SK-N-SH (cell line): ENCODE results near the gene IMPACT. TPM values are rescaled to one million over a fixed set of nuclear protein-coding genes. Genes with fewer than 3 reads are reported as not detected.
A peak's percentile ranks its signal among the peaks of the same experiment; 100 is the strongest.

Experiments used
- CTCF ChIA-PET: fragments of 300-600, 350-600 bp; formaldehyde crosslinking; extraction: SDS; loops from one replicate; lab custom pipeline; 2021; lab: Yijun Ruan, JAX
- POLR2A ChIA-PET: fragments of 350-600 bp; sonication (Branson Sonifier 250); formaldehyde crosslinking; extraction: SDS; loops from one replicate; lab custom pipeline; 2020; ENCODE audit warnings: antibody characterized with exemption, inconsistent platforms; lab: Yijun Ruan, JAX
- DNase-seq: peaks from one replicate; pipeline ENCODE4 v3.0.0; 2012
- H2AFZ ChIP-seq: fragments of 200-600 bp; sonication (generic); 2 replicates; pipeline ENCODE4 v1.8.1; 2016; ENCODE audit warnings: antibody characterized with exemption, mild to moderate bottlenecking, low read depth
- H3F3A ChIP-seq: fragments of 200-600 bp; sonication (generic); replicated peaks from 2 replicates; pipeline ENCODE3; 2016; ENCODE audit warnings: antibody characterized with exemption, mild to moderate bottlenecking; ENCODE audit not compliant: insufficient read depth
- H3K27ac ChIP-seq, 2 experiments: fragments of 200-500 bp in 1 of 2; fragments of 200-600 bp in 1 of 2; sonication (Bioruptor generic) in 1 of 2; sonication (generic), shearing (Covaris generic) in 1 of 2; 2 replicates each; pipeline versions ENCODE4 v1.5.1 to v1.6.1; 2014 to 2016; ENCODE audit warnings: low read depth in 2 of 2, inconsistent platforms in 1 of 2, low read length in 1 of 2, mild to moderate bottlenecking in 1 of 2, mixed read lengths in 1 of 2
- H3K27me3 ChIP-seq: fragments of 200-600 bp; sonication (generic), shearing (Covaris generic); 2 replicates; pipeline ENCODE4 v1.6.1; 2016; ENCODE audit warnings: mixed run types; ENCODE audit not compliant: insufficient read depth
- H3K36me3 ChIP-seq, 2 experiments: fragments of 200-500 bp in 1 of 2; fragments of 200-600 bp in 1 of 2; sonication (Bioruptor generic) in 1 of 2; sonication (generic) in 1 of 2; replicated peaks in 1 of 2; 2 replicates each; pipeline versions ENCODE3 to v1.5.1; 2014 to 2016; ENCODE audit warnings: low read length in 1 of 2, mild to moderate bottlenecking in 1 of 2; ENCODE audit not compliant: insufficient read depth in 2 of 2, control insufficient read depth in 1 of 2
- H3K4me1 ChIP-seq, 2 experiments: fragments of 200-500 bp in 1 of 2; fragments of 200-600 bp in 1 of 2; sonication (Bioruptor generic) in 1 of 2; sonication (generic), shearing (Covaris generic) in 1 of 2; 2 replicates each; pipeline versions ENCODE4 v1.5.1 to v1.6.1; 2014 to 2016; ENCODE audit warnings: low read depth in 1 of 2, low read length in 1 of 2, mixed run types in 1 of 2; ENCODE audit not compliant: insufficient read depth in 2 of 2, control insufficient read depth in 1 of 2
- H3K4me2 ChIP-seq: fragments of 200-600 bp; sonication (generic), shearing (Covaris generic); 2 replicates; pipeline ENCODE4 v1.6.1; 2017; ENCODE audit warnings: mixed run types
- H3K4me3 ChIP-seq, 2 experiments: fragments of 200-500 bp in 1 of 2; fragments of 200-600 bp in 1 of 2; sonication (Bioruptor generic) in 1 of 2; sonication (generic), shearing (Covaris generic) in 1 of 2; 2 replicates each; pipeline versions ENCODE4 v1.5.1 to v1.8.1; 2014 to 2016; ENCODE audit warnings: low read depth in 2 of 2, inconsistent platforms in 1 of 2, low read length in 1 of 2, mild to moderate bottlenecking in 1 of 2, mixed read lengths in 1 of 2, moderate library complexity in 1 of 2
- H3K79me2 ChIP-seq: fragments of 200-600 bp; sonication (generic); 2 replicates; pipeline ENCODE4 v1.8.1; 2017; ENCODE audit warnings: mild to moderate bottlenecking; ENCODE audit not compliant: insufficient read depth
- H3K9ac ChIP-seq: fragments of 200-600 bp; sonication (generic); 2 replicates; pipeline ENCODE4 v1.6.1; 2017; ENCODE audit warnings: mixed run types
- H3K9me2 ChIP-seq: fragments of 200-600 bp; sonication (generic); 2 replicates; pipeline ENCODE4 v1.6.1; 2017; ENCODE audit warnings: mixed run types
- H3K9me3 ChIP-seq: fragments of 200-600 bp; sonication (generic); 2 replicates; pipeline ENCODE4 v1.6.1; 2017; ENCODE audit warnings: mixed run types, mild to moderate bottlenecking, moderate library complexity
- H4K20me1 ChIP-seq: fragments of 200-600 bp; sonication (generic); 2 replicates; pipeline ENCODE4 v1.6.1; 2017; ENCODE audit warnings: mild to moderate bottlenecking, mixed run types; ENCODE audit not compliant: insufficient read depth
- EP300 ChIP-seq, 2 experiments: IDR thresholded peaks; 2 replicates each; pipeline versions ENCODE4 v1.4.0 to v1.6.1; 2012; ENCODE audit warnings: borderline replicate concordance in 1 of 2, low read depth in 1 of 2, low read length in 1 of 2
- EZH2phosphoT487 ChIP-seq: fragments of 200-600 bp; sonication (generic); IDR thresholded peaks from 2 replicates; pipeline ENCODE4 v1.6.1; 2017; ENCODE audit warnings: low read depth, mixed run types, mild to moderate bottlenecking, antibody characterized with exemption, moderate library complexity, borderline replicate concordance
- GABPA ChIP-seq: IDR thresholded peaks from 2 replicates; pipeline ENCODE4 v1.4.0; 2012; ENCODE audit warnings: low read depth, mild to moderate bottlenecking
- GATA2 ChIP-seq: sonication (generic); formaldehyde crosslinking; IDR thresholded peaks from 2 replicates; pipeline ENCODE4 v1.5.0; 2020; ENCODE audit warnings: mild to moderate bottlenecking, missing genetic modification reagents
- RFX5 ChIP-seq: IDR thresholded peaks from 2 replicates; pipeline ENCODE4 v1.6.1; 2012; ENCODE audit warnings: mild to moderate bottlenecking, improper control_type of control experiment, low read length
- SIN3A ChIP-seq: IDR thresholded peaks from 2 replicates; pipeline ENCODE4 v1.6.1; 2012; ENCODE audit warnings: low read depth, mild to moderate bottlenecking, low read length, moderate library complexity, borderline replicate concordance
- YY1 ChIP-seq: IDR thresholded peaks from 2 replicates; pipeline ENCODE4 v1.4.0; 2012; ENCODE audit warnings: low read depth, mild to moderate bottlenecking
- WGBS: methylation state at CpG from one replicate; pipeline ENCODE4 v1.1.6; 2017; ENCODE audit warnings: low lambda C conversion rate; 5-methylcytosine and 5-hydroxymethylcytosine counted together
- polyA plus RNA-seq, 3 experiments: library from polyadenylated mRNA; depleted of rRNA; stranded (reverse); fragments of >200 nt; gene quantifications; 2 replicates each; pipeline ENCODE4 v1.2.3, GENCODE V29; 2012
- TF ChIP-seq, protein P1 (sequence below): fragments of 200-600 bp; sonication (generic); IDR thresholded peaks from 2 replicates; pipeline ENCODE4 v1.6.1; 2017; ENCODE audit warnings: antibody characterized with exemption, mild to moderate bottlenecking, moderate library complexity
- TF ChIP-seq, protein P2 (sequence below): IDR thresholded peaks from 2 replicates; pipeline ENCODE4 v1.4.0; 2012; ENCODE audit warnings: low read depth, borderline replicate concordance
- TF ChIP-seq, protein P3 (sequence below): IDR thresholded peaks from 2 replicates; pipeline ENCODE4; 2012
- TF ChIP-seq, protein P4 (sequence below): IDR thresholded peaks from 2 replicates; pipeline ENCODE4 v1.4.0; 2012; ENCODE audit warnings: low read depth
- TF ChIP-seq, protein P5 (sequence below): fragments of 150-350 bp; IDR thresholded peaks from 2 replicates; pipeline ENCODE4 v1.6.1; 2017; ENCODE audit warnings: antibody characterized with exemption, low read length, low read depth, borderline replicate concordance
- TF ChIP-seq, protein P6 (sequence below): IDR thresholded peaks from 2 replicates; pipeline ENCODE4 v1.6.1; 2012; ENCODE audit warnings: mild to moderate bottlenecking, low read depth, low read length, moderate library complexity

Gene IMPACT
- polyA plus RNA-seq, 1 of the 3 experiments (the other 2 are of a cell fraction), result 13.0 TPM

DNA sequence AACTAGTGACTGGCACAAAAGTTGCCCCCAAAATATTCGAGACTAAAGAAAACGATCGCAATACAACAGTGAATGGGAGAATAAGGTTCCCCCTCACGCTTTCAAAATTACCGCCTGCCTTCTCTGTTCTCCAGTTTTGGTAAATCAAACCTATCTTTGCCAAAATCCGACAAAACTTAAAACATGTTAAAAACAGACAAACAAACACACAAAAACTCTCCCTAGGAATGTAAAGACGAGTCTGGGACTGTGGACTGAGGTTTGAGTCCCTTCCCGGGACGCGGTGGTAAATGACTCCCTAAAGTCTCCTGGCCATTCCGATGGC is 435 bp upstream of the IMPACT start:
- Histone ChIP-seq H3K4me3 (peak overlapping the region; percentile 68 to 88), H3K27me3 (no peaks in the 10 kb centered on the region), H4K20me1 (no peaks in the 10 kb centered on the region), H3K79me2 (peaks cover 5% of the 10 kb centered on the region; the same call in 1 of the 2 replicates), H3K9me3 (no peaks in the 10 kb centered on the region), H2AFZ (peak overlapping the region; percentile 96), H3K4me1 (peaks cover 0 to 7% of the 10 kb centered on the region in 2 experiments; a peak in 2 of 4 replicates), H3K9me2 (no peaks in the 10 kb centered on the region), H3K36me3 (peaks cover 9 to 13% of the 10 kb centered on the region in 2 experiments), H3K9ac (peak overlapping the region; percentile 81), H3K27ac (peak overlapping the region; percentile 53 to 92; a peak in 3 of 4 replicates), H3F3A (no peaks in the 10 kb centered on the region), H3K4me2 (peak overlapping the region; percentile 85)
- WGBS, result 39% methylated on average over 11 of the region's 11 CpGs
- no peak for DNase-seq
- ChIA-PET CTCF (interaction anchor here (1.0 kb wide), 2 partner anchors 28 to 32 kb away, joined by 4 read pairs; no protein-coding TSS in a partner anchor), POLR2A (interaction anchor here (0.6 to 1.9 kb wide), 8 partner anchors 9 to 57 kb away, joined by 3 to 11 read pairs (median 4); partner anchors contain the start of gene OSBPL1A)
- TF ChIP-seq GABPA (no peak), YY1 (no peak), EZH2phosphoT487 (no peak), SIN3A (no peak), GATA2 (CRISPR knock-in tag) (no peak), EP300 (IDR thresholded peaks at IDR 0.05; ENCODE audit: borderline replicate concordance in 1 of 2, low read depth in 1 of 2, low read length in 1 of 2) (no peak), RFX5 (no peak)
- TF ChIP-seq, protein P1, sequence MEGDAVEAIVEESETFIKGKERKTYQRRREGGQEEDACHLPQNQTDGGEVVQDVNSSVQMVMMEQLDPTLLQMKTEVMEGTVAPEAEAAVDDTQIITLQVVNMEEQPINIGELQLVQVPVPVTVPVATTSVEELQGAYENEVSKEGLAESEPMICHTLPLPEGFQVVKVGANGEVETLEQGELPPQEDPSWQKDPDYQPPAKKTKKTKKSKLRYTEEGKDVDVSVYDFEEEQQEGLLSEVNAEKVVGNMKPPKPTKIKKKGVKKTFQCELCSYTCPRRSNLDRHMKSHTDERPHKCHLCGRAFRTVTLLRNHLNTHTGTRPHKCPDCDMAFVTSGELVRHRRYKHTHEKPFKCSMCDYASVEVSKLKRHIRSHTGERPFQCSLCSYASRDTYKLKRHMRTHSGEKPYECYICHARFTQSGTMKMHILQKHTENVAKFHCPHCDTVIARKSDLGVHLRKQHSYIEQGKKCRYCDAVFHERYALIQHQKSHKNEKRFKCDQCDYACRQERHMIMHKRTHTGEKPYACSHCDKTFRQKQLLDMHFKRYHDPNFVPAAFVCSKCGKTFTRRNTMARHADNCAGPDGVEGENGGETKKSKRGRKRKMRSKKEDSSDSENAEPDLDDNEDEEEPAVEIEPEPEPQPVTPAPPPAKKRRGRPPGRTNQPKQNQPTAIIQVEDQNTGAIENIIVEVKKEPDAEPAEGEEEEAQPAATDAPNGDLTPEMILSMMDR, result no peak
- TF ChIP-seq, protein P2, sequence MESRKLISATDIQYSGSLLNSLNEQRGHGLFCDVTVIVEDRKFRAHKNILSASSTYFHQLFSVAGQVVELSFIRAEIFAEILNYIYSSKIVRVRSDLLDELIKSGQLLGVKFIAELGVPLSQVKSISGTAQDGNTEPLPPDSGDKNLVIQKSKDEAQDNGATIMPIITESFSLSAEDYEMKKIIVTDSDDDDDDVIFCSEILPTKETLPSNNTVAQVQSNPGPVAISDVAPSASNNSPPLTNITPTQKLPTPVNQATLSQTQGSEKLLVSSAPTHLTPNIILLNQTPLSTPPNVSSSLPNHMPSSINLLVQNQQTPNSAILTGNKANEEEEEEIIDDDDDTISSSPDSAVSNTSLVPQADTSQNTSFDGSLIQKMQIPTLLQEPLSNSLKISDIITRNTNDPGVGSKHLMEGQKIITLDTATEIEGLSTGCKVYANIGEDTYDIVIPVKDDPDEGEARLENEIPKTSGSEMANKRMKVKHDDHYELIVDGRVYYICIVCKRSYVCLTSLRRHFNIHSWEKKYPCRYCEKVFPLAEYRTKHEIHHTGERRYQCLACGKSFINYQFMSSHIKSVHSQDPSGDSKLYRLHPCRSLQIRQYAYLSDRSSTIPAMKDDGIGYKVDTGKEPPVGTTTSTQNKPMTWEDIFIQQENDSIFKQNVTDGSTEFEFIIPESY, result no peak
- TF ChIP-seq, protein P3, sequence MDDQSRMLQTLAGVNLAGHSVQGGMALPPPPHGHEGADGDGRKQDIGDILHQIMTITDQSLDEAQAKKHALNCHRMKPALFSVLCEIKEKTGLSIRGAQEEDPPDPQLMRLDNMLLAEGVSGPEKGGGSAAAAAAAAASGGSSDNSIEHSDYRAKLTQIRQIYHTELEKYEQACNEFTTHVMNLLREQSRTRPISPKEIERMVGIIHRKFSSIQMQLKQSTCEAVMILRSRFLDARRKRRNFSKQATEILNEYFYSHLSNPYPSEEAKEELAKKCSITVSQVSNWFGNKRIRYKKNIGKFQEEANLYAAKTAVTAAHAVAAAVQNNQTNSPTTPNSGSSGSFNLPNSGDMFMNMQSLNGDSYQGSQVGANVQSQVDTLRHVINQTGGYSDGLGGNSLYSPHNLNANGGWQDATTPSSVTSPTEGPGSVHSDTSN, result no peak
- TF ChIP-seq, protein P4, sequence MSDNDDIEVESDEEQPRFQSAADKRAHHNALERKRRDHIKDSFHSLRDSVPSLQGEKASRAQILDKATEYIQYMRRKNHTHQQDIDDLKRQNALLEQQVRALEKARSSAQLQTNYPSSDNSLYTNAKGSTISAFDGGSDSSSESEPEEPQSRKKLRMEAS, result no peak
- TF ChIP-seq, protein P5, sequence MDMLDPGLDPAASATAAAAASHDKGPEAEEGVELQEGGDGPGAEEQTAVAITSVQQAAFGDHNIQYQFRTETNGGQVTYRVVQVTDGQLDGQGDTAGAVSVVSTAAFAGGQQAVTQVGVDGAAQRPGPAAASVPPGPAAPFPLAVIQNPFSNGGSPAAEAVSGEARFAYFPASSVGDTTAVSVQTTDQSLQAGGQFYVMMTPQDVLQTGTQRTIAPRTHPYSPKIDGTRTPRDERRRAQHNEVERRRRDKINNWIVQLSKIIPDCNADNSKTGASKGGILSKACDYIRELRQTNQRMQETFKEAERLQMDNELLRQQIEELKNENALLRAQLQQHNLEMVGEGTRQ, result no peak
- TF ChIP-seq, protein P6, sequence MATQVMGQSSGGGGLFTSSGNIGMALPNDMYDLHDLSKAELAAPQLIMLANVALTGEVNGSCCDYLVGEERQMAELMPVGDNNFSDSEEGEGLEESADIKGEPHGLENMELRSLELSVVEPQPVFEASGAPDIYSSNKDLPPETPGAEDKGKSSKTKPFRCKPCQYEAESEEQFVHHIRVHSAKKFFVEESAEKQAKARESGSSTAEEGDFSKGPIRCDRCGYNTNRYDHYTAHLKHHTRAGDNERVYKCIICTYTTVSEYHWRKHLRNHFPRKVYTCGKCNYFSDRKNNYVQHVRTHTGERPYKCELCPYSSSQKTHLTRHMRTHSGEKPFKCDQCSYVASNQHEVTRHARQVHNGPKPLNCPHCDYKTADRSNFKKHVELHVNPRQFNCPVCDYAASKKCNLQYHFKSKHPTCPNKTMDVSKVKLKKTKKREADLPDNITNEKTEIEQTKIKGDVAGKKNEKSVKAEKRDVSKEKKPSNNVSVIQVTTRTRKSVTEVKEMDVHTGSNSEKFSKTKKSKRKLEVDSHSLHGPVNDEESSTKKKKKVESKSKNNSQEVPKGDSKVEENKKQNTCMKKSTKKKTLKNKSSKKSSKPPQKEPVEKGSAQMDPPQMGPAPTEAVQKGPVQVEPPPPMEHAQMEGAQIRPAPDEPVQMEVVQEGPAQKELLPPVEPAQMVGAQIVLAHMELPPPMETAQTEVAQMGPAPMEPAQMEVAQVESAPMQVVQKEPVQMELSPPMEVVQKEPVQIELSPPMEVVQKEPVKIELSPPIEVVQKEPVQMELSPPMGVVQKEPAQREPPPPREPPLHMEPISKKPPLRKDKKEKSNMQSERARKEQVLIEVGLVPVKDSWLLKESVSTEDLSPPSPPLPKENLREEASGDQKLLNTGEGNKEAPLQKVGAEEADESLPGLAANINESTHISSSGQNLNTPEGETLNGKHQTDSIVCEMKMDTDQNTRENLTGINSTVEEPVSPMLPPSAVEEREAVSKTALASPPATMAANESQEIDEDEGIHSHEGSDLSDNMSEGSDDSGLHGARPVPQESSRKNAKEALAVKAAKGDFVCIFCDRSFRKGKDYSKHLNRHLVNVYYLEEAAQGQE, result no peak
